B cell (primary cell): ENCODE data around the gene RTKN.

Source experiments
- EZH2 ChIP-seq: IDR thresholded peaks from 2 replicates; pipeline ENCODE4 v1.6.1; 2012; ENCODE audit warnings: borderline replicate concordance, low read depth, mild to moderate bottlenecking, moderate library complexity, low read length; ENCODE audit not compliant: insufficient read depth, poor library complexity, severe bottlenecking
- TF ChIP-seq, protein P1 (sequence below): fragments of 200-600 bp; IDR thresholded peaks from one replicate; pipeline ENCODE4 v1.8.0; 2022; ENCODE audit warnings: antibody characterized with exemption, mild to moderate bottlenecking

DNA sequence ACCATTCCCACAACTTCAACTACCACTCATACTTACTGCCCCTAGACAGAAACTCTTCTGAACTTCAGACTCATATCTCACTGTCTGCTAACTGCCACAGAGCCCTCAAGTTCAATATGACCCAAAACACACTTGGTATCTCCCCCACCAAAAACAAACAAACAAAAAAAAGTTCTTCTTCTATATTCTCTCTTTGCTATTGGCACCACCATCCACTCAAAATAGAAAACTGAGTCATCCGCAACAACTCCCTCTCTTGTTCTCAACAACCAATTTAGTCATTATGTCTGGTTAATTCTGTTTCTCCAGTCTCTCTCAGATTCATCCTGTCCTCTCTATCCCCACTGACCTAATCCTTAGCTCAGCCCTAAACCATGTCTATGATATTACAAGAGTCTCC, 54.4 kb downstream of the RTKN start:
- no peak for TF ChIP-seq EZH2
- TF ChIP-seq, protein P1, sequence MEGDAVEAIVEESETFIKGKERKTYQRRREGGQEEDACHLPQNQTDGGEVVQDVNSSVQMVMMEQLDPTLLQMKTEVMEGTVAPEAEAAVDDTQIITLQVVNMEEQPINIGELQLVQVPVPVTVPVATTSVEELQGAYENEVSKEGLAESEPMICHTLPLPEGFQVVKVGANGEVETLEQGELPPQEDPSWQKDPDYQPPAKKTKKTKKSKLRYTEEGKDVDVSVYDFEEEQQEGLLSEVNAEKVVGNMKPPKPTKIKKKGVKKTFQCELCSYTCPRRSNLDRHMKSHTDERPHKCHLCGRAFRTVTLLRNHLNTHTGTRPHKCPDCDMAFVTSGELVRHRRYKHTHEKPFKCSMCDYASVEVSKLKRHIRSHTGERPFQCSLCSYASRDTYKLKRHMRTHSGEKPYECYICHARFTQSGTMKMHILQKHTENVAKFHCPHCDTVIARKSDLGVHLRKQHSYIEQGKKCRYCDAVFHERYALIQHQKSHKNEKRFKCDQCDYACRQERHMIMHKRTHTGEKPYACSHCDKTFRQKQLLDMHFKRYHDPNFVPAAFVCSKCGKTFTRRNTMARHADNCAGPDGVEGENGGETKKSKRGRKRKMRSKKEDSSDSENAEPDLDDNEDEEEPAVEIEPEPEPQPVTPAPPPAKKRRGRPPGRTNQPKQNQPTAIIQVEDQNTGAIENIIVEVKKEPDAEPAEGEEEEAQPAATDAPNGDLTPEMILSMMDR, result no peak
